PC-9 (cell line): ENCODE data around the gene ARID4B. TPM values are rescaled to one million over a fixed set of nuclear protein-coding genes. Genes with fewer than 3 reads are reported as not detected.
A peak's percentile ranks its signal among the peaks of the same experiment; 100 is the strongest.

ENCODE experiments used
- BruUV-seq: library from RNA; stranded (reverse); fragments of 400-500 nt; replicated peaks from 2 replicates; lab custom pipeline; 2021; lab: Mats Ljungman, UMichigan
- CTCF ChIA-PET: fragments of 300-600 bp; sonication (Branson Sonifier 250); formaldehyde crosslinking; loops from one replicate; lab custom pipeline; 2022; ENCODE audit warnings: antibody characterized with exemption; lab: Charles Lee
- POLR2A ChIA-PET: fragments of 300-600 bp; sonication (Branson Sonifier 250); formaldehyde crosslinking; loops from one replicate; lab custom pipeline; 2022; ENCODE audit warnings: antibody characterized with exemption; ENCODE audit not compliant: unreplicated experiment; lab: Charles Lee
- DNase-seq, 2 experiments: peaks; one replicate each; pipeline versions ENCODE4 v3.0.0 to v3.0.0-alpha.2; 2015 to 2022; ENCODE audit warnings: mixed read lengths in 1 of 2
- H2AFZ ChIP-seq: fragments of 200-600 bp; sonication (generic); 2 replicates; pipeline ENCODE4 v1.8.1; 2017; ENCODE audit warnings: antibody characterized with exemption
- H3F3A ChIP-seq: fragments of 200-600 bp; sonication (generic); 2 replicates; pipeline ENCODE4 v1.8.1; 2017; ENCODE audit warnings: antibody characterized with exemption, mild to moderate bottlenecking, low read depth; ENCODE audit not compliant: insufficient read depth
- H3K27ac ChIP-seq: fragments of 200-600 bp; sonication (generic); 2 replicates; pipeline ENCODE4 v1.6.1; 2016; ENCODE audit warnings: mixed run types
- H3K27me3 ChIP-seq: fragments of 200-600 bp; sonication (generic); 2 replicates; pipeline ENCODE4 v1.6.1; 2016; ENCODE audit warnings: low read depth, mixed run types; ENCODE audit not compliant: insufficient read depth
- H3K36me3 ChIP-seq: fragments of 200-600 bp; sonication (generic); 2 replicates; pipeline ENCODE4 v1.6.1; 2016; ENCODE audit warnings: low read depth, mixed run types
- H3K4me1 ChIP-seq: fragments of 200-600 bp; sonication (generic); replicated peaks from 2 replicates; pipeline ENCODE4 v1.6.1; 2016; ENCODE audit warnings: mixed run types; ENCODE audit not compliant: insufficient read depth
- H3K4me2 ChIP-seq: fragments of 200-600 bp; sonication (generic); 2 replicates; pipeline ENCODE4 v1.6.1; 2017; ENCODE audit warnings: mixed run types
- H3K4me3 ChIP-seq: fragments of 200-600 bp; sonication (generic); 2 replicates; pipeline ENCODE4 v1.6.1; 2016; ENCODE audit warnings: mixed run types
- H3K79me2 ChIP-seq: fragments of 200-600 bp; sonication (generic); 2 replicates; pipeline ENCODE4 v1.6.1; 2017; ENCODE audit warnings: low read depth, mixed run types
- H3K9me2 ChIP-seq: fragments of 200-600 bp; sonication (generic); 2 replicates; pipeline ENCODE4 v1.8.1; 2017; ENCODE audit warnings: mild to moderate bottlenecking; ENCODE audit not compliant: insufficient read depth
- H3K9me3 ChIP-seq: fragments of 200-600 bp; sonication (generic); 2 replicates; pipeline ENCODE4 v1.8.1; 2016; ENCODE audit warnings: low read depth; ENCODE audit not compliant: insufficient read depth
- H4K20me1 ChIP-seq: fragments of 200-600 bp; sonication (generic); 2 replicates; pipeline ENCODE4 v1.8.1; 2017; ENCODE audit not compliant: insufficient read depth
- CTCF ChIP-seq: fragments of 200-600 bp; sonication (generic); conservative IDR thresholded peaks from 2 replicates; pipeline ENCODE4 v1.6.1; 2017; ENCODE audit warnings: mixed run types, antibody characterized with exemption, mild to moderate bottlenecking, moderate library complexity
- EZH2 ChIP-seq: fragments of 200-600 bp; sonication (generic); IDR thresholded peaks from 2 replicates; pipeline ENCODE4 v1.8.0; 2017; ENCODE audit warnings: antibody characterized with exemption, low read depth
- intact Hi-C: fragments of 100-400 bp; cut with micrococcal nuclease; formaldehyde crosslinking; loops from one replicate; pipeline ENCODE4 v1.10.0; 2022; ENCODE audit not compliant: unreplicated experiment
- total RNA-seq: library from RNA; stranded (reverse); gene quantifications from 2 replicates; pipeline ENCODE4 v1.2.3, GENCODE V29; 2021

The ARID4B gene
- total RNA-seq, 1 experiment from 2014 or later = 47.1 TPM

GRCh38 chr1:235331401-235331800, 3.4 kb upstream of the ARID4B start:
- peaks cover 86% of the 10 kb centered on the region for H3K79me2 ChIP-seq
- BruUV-seq = no TSS peak
- peak overlapping the region; percentile 83 for H3K4me2 ChIP-seq
- peaks cover 16% of the 10 kb centered on the region for H3F3A ChIP-seq
- no peaks in the 10 kb centered on the region for H3K9me3 ChIP-seq
- no peak overlapping the region for H2AFZ ChIP-seq
- intact Hi-C loops = no loop called here
- H3K4me1 ChIP-seq = peaks cover 21% of the 10 kb centered on the region
- H3K36me3 ChIP-seq = peaks cover 22% of the 10 kb centered on the region
- ChIA-PET CTCF (no interaction called here), POLR2A (no interaction called here)
- peak in 1 of 2 experiments; percentile 39 for DNase-seq
- no peaks in the 10 kb centered on the region for H3K27me3 ChIP-seq
- H3K9me2 ChIP-seq = peaks cover 5% of the 10 kb centered on the region; the same call in 1 of the 2 replicates
- peak overlapping the region; percentile 65 for H3K4me3 ChIP-seq
- H3K27ac ChIP-seq = peak overlapping the region; percentile 79
- TF ChIP-seq EZH2 (no peak), CTCF (no peak)
- peaks cover 10% of the 10 kb centered on the region; the same call in 1 of the 2 replicates for H4K20me1 ChIP-seq

DNA sequence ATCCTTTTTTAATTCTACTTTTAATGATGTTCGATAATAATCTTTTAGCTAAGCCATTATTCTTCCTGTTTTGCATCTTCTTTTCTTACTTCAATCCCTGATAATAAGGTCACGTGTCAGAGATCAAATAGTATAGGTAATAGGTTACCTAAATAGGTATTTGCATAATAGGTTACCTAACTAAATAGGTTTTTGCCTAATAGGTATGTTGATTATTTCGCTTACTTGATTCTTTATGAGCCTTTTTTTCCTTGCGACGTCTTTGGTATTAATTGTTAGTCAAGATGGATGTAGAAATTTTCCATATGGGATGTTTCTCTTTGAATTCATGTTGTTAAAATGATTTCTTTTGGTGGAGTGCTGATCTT, 2.9 kb upstream of the ARID4B start:
- POLR2A ChIA-PET = interaction anchor here (0.7 kb wide), 1 partner anchor 24 kb away, joined by 3 read pairs; no protein-coding TSS in a partner anchor
- peaks cover 19% of the 10 kb centered on the region for H3K36me3 ChIP-seq

More for the DNA sequence above, 2.9 kb upstream of the ARID4B start:
- Histone ChIP-seq H3K9me3 (no peaks in the 10 kb centered on the region), H3K4me3 (peak overlapping the region; percentile 65), H4K20me1 (peaks cover 14% of the 10 kb centered on the region; the same call in 1 of the 2 replicates), H3K27me3 (no peaks in the 10 kb centered on the region), H3K4me1 (peaks cover 26% of the 10 kb centered on the region), H3K27ac (peak overlapping the region; percentile 79), H3K9me2 (peaks cover 5% of the 10 kb centered on the region; the same call in 1 of the 2 replicates), H3K4me2 (peak overlapping the region; percentile 83), H2AFZ (no peak overlapping the region), H3F3A (peaks cover 16% of the 10 kb centered on the region), H3K79me2 (peaks cover 88% of the 10 kb centered on the region)
- intact Hi-C loops = no loop called here
- no peak for DNase-seq
- TF ChIP-seq CTCF (no peak), EZH2 (no peak)
- BruUV-seq = no TSS peak
- CTCF ChIA-PET = no interaction called here
